Neural progenitor cell (in vitro differentiated cells): ENCODE results near the gene NHP2. TPM values are rescaled to one million over a fixed set of nuclear protein-coding genes. Genes with fewer than 3 reads are reported as not detected.
A peak's percentile ranks its signal among the peaks of the same experiment; 100 is the strongest.

Experiments
- DNase-seq: peaks from one replicate; pipeline ENCODE4 v3.0.0-alpha.2; 2016; ENCODE audit warnings: low spot score
- H2AFZ ChIP-seq: fragments of 200-600 bp; sonication (generic); replicated peaks from 2 replicates; pipeline ENCODE4 v1.6.1; 2016; ENCODE audit warnings: antibody characterized with exemption
- H3F3A ChIP-seq: fragments of 200-600 bp; sonication (generic); 2 replicates; pipeline ENCODE4 v1.6.1; 2016; ENCODE audit warnings: antibody characterized with exemption, low read depth
- H3K27ac ChIP-seq: fragments of 200-600 bp; sonication (generic); 2 replicates; pipeline ENCODE4 v1.5.1; 2016; ENCODE audit warnings: mild to moderate bottlenecking
- H3K27me3 ChIP-seq: fragments of 200-600 bp; sonication (generic); 2 replicates; pipeline ENCODE4 v1.6.1; 2016; ENCODE audit warnings: mild to moderate bottlenecking, moderate library complexity
- H3K36me3 ChIP-seq: fragments of 200-600 bp; sonication (generic); 2 replicates; pipeline ENCODE4 v1.5.1; 2016
- H3K4me1 ChIP-seq: fragments of 200-600 bp; sonication (generic); 2 replicates; pipeline ENCODE4 v1.6.1; 2016; ENCODE audit warnings: mixed run types
- H3K4me2 ChIP-seq: fragments of 200-600 bp; sonication (generic); 2 replicates; pipeline ENCODE4 v1.6.1; 2016
- H3K4me3 ChIP-seq: fragments of 200-600 bp; sonication (generic); 2 replicates; pipeline ENCODE4 v1.5.1; 2016
- H3K79me2 ChIP-seq: fragments of 200-600 bp; sonication (generic); 2 replicates; pipeline ENCODE4 v1.6.1; 2016; ENCODE audit warnings: low read depth
- H3K9ac ChIP-seq: fragments of 200-600 bp; sonication (generic); 2 replicates; pipeline ENCODE4 v1.6.1; 2016
- H3K9me3 ChIP-seq: fragments of 200-600 bp; sonication (generic); 2 replicates; pipeline ENCODE4 v1.5.1; 2016; ENCODE audit warnings: low read depth
- H4K20me1 ChIP-seq: fragments of 200-600 bp; sonication (generic); 2 replicates; pipeline ENCODE4 v1.6.1; 2016; ENCODE audit warnings: low read depth
- H3K27ac Mint-ChIP-seq: 3 replicates; pipeline ENCODE4 v1.8.0; 2021; ENCODE audit warnings: mixed read lengths
- H3K27me3 Mint-ChIP-seq: 2 replicates; pipeline ENCODE4 v1.8.0; 2022; ENCODE audit warnings: low read depth, mild to moderate bottlenecking, inconsistent platforms, moderate library complexity, mixed read lengths; ENCODE audit not compliant: insufficient read depth
- H3K36me3 Mint-ChIP-seq: 3 replicates; pipeline ENCODE4 v1.8.0; 2021; ENCODE audit warnings: mixed read lengths
- H3K4me1 Mint-ChIP-seq: 3 replicates; pipeline ENCODE4 v1.8.0; 2021; ENCODE audit warnings: mixed read lengths
- H3K4me3 Mint-ChIP-seq: 3 replicates; pipeline ENCODE4 v1.8.0; 2021; ENCODE audit warnings: mild to moderate bottlenecking, moderate library complexity, mixed read lengths
- H3K9me3 Mint-ChIP-seq: 3 replicates; pipeline ENCODE4 v1.8.0; 2020; ENCODE audit warnings: mixed read lengths
- EZH2 ChIP-seq: fragments of 200-600 bp; sonication (generic); IDR thresholded peaks from 2 replicates; pipeline ENCODE4 v1.6.1; 2017; ENCODE audit warnings: antibody characterized with exemption, mild to moderate bottlenecking, moderate library complexity
- EZH2phosphoT487 ChIP-seq: fragments of 200-600 bp; sonication (generic); IDR thresholded peaks from 2 replicates; pipeline ENCODE4 v1.6.1; 2017; ENCODE audit warnings: antibody characterized with exemption
- total RNA-seq: library from RNA; depleted of rRNA; stranded (reverse); fragments of >200 nt; gene quantifications from 2 replicates; pipeline ENCODE4 v1.2.3, GENCODE V29; 2015; ENCODE audit warnings: low replicate concordance
- TF ChIP-seq, protein P1 (sequence below): fragments of 200-600 bp; sonication (generic); IDR thresholded peaks from 2 replicates; pipeline ENCODE4 v1.5.1; 2017; ENCODE audit warnings: antibody characterized with exemption, mild to moderate bottlenecking

NHP2 gene
- total RNA-seq, 1 donor from 2014 or later = 357 TPM

DNA sequence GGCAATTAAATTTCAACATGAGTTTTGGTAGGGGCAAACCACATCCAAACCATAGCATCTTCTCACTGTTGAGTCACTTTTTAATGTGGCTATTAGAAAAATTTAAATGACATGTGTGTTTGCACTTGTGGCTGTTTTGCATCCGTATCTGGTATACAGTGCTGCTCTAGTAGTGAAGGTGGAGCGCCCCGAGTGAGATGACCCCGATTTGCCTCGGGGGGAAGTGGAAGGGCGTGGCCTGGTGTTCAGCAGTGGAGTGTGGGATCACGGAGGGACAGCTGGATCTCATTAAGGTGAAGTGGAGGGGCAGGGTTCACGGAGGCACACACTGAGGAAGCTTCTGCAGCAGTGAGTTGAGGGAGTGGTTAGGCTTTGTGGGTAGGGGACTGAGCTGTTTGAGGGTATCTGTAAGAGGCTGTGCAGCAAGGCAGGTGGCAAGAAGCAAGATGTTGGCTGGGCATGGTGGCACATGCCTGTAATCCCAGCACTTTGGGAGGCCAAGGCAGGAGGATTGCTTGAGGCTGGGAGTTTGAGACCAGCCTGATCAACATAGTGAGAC lies 39.6 kb upstream of the NHP2 start:
- peaks cover 29% of the 10 kb centered on the region for H3K4me1 Mint-ChIP-seq
- no peaks in the 10 kb centered on the region for H3K36me3 Mint-ChIP-seq
- Histone ChIP-seq H3K27me3 (no peaks in the 10 kb centered on the region), H3K79me2 (no peaks in the 10 kb centered on the region), H3K9me3 (no peaks in the 10 kb centered on the region), H3K27ac (no peak overlapping the region), H3K9ac (no peak overlapping the region), H2AFZ (no peak overlapping the region), H3K4me2 (no peak overlapping the region), H3K36me3 (no peaks in the 10 kb centered on the region), H3K4me1 (peaks cover 14% of the 10 kb centered on the region), H3K4me3 (no peak overlapping the region), H4K20me1 (no peaks in the 10 kb centered on the region), H3F3A (peaks cover 17% of the 10 kb centered on the region)
- H3K9me3 Mint-ChIP-seq = peaks cover 11% of the 10 kb centered on the region
- H3K27me3 Mint-ChIP-seq = peaks cover 10% of the 10 kb centered on the region
- TF ChIP-seq, protein P1, sequence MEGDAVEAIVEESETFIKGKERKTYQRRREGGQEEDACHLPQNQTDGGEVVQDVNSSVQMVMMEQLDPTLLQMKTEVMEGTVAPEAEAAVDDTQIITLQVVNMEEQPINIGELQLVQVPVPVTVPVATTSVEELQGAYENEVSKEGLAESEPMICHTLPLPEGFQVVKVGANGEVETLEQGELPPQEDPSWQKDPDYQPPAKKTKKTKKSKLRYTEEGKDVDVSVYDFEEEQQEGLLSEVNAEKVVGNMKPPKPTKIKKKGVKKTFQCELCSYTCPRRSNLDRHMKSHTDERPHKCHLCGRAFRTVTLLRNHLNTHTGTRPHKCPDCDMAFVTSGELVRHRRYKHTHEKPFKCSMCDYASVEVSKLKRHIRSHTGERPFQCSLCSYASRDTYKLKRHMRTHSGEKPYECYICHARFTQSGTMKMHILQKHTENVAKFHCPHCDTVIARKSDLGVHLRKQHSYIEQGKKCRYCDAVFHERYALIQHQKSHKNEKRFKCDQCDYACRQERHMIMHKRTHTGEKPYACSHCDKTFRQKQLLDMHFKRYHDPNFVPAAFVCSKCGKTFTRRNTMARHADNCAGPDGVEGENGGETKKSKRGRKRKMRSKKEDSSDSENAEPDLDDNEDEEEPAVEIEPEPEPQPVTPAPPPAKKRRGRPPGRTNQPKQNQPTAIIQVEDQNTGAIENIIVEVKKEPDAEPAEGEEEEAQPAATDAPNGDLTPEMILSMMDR = no peak
- TF ChIP-seq EZH2 (no peak), EZH2phosphoT487 (no peak)
- no peak for DNase-seq
- peak overlapping the region; percentile 67 for H3K27ac Mint-ChIP-seq
- peak overlapping the region; percentile 38 for H3K4me3 Mint-ChIP-seq

DNA sequence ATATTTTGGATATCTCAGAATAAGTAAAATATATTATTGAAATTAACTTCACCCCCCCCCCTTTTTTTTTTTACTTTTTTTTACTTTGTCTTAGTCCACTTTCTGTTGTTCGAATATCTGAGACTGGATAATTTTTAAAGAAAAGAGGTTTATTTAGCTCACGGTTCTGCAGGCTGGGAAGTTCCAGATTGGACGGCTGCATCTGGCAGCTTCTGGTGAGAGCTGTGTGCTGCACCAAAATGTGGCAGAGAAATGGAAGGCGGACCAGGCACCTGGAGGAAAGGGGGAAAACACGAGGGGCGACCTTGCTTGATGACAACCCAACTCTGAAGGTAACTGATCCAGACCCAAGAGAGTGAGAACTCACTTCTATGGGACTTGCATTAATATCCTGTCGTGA lies 39.1 kb upstream of the NHP2 start:
- Mint-ChIP-seq H3K27me3 (peaks cover 5% of the 10 kb centered on the region), H3K4me3 (no peak overlapping the region), H3K27ac (no peak overlapping the region), H3K4me1 (peaks cover 29% of the 10 kb centered on the region), H3K9me3 (peaks cover 11% of the 10 kb centered on the region), H3K36me3 (no peaks in the 10 kb centered on the region)
- Histone ChIP-seq H3K9me3 (no peaks in the 10 kb centered on the region), H4K20me1 (no peaks in the 10 kb centered on the region), H3K36me3 (no peaks in the 10 kb centered on the region), H2AFZ (no peak overlapping the region), H3K27ac (no peak overlapping the region), H3K9ac (no peak overlapping the region), H3K27me3 (no peaks in the 10 kb centered on the region), H3K4me1 (peaks cover 14% of the 10 kb centered on the region), H3F3A (peaks cover 17% of the 10 kb centered on the region), H3K4me2 (no peak overlapping the region), H3K4me3 (no peak overlapping the region), H3K79me2 (no peaks in the 10 kb centered on the region)
- DNase-seq = no peak
- TF ChIP-seq, protein P1 = no peak
- TF ChIP-seq EZH2phosphoT487 (no peak), EZH2 (no peak)

DNA sequence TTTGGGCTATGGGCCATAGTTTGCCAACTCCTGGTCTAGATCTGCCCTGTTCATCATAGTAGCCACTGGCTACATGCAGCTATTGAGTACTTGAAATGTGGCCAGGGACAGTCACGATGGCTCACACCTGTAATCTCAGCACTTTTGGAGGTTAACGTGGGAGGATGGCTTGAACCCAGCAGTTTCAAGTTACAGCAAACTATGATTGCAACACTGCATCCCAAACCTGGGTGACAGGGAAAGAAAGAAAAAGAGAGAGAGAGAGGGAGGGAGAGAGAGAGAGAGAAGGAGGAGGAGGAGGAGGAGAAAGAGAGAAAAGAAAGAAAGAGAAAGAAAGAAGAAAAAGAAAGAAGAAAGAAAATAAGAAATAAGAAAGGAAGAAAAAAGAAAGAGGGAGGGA lies 38.6 kb upstream of the NHP2 start:
- Histone ChIP-seq H3K9me3 (no peaks in the 10 kb centered on the region), H4K20me1 (no peaks in the 10 kb centered on the region), H3K79me2 (no peaks in the 10 kb centered on the region), H3K4me3 (no peak overlapping the region), H3F3A (peaks cover 17% of the 10 kb centered on the region), H3K36me3 (no peaks in the 10 kb centered on the region), H3K4me1 (peaks cover 14% of the 10 kb centered on the region), H3K27me3 (no peaks in the 10 kb centered on the region), H3K27ac (no peak overlapping the region), H3K9ac (no peak overlapping the region), H2AFZ (no peak overlapping the region), H3K4me2 (no peak overlapping the region)
- Mint-ChIP-seq H3K4me1 (peaks cover 27% of the 10 kb centered on the region), H3K27me3 (peaks cover 3% of the 10 kb centered on the region), H3K36me3 (no peaks in the 10 kb centered on the region), H3K9me3 (peaks cover 11% of the 10 kb centered on the region), H3K4me3 (no peak overlapping the region), H3K27ac (no peak overlapping the region)
- no peak for DNase-seq
- TF ChIP-seq EZH2phosphoT487 = no peak
- TF ChIP-seq, protein P1 = no peak
- TF ChIP-seq EZH2 = no peak
